Measurements from ENCODE around the gene BASP1.
"Not testable (repeated sequence)": the region's sequence is repeated elsewhere in the genome, so short reads cannot be mapped to it uniquely, and the experiment has no call there.

BASP1 gene

GRCh38 chr5:17302604-17303003 lies 85.2 kb downstream of the BASP1 start:
- no peaks in the 10 kb centered on the region for H3K27me3 ChIP-seq (ENCODE audit: low read depth, low read length)
- no peaks in the 10 kb centered on the region for H3K4me1 ChIP-seq (ENCODE audit: control insufficient read depth in 1 of 2, insufficient read depth in 2 of 2, low read length in 2 of 2)
- no peaks in the 10 kb centered on the region for H3K9me3 ChIP-seq (ENCODE audit: control insufficient read depth in 1 of 2, low read length in 2 of 2)
- H3K36me3 ChIP-seq (ENCODE audit: control insufficient read depth in 1 of 2, insufficient read depth in 2 of 2, low read length in 2 of 2): no peaks in the 10 kb centered on the region
- no peak overlapping the region for H3K4me3 ChIP-seq (ENCODE audit: low read depth in 1 of 2, low read length in 2 of 2)
- no peak overlapping the region for H3K27ac ChIP-seq (ENCODE audit: low read length)

GRCh38 chr5:17304282-17304681 lies 86.9 kb downstream of the BASP1 start:
- Histone ChIP-seq H3K27ac (ENCODE audit: low read length) (no peak overlapping the region), H3K27me3 (ENCODE audit: low read depth, low read length) (no peaks in the 10 kb centered on the region), H3K36me3 (ENCODE audit: control insufficient read depth in 1 of 2, insufficient read depth in 2 of 2, low read length in 2 of 2) (no peaks in the 10 kb centered on the region), H3K9me3 (ENCODE audit: control insufficient read depth in 1 of 2, low read length in 2 of 2) (no peaks in the 10 kb centered on the region), H3K4me1 (ENCODE audit: control insufficient read depth in 1 of 2, insufficient read depth in 2 of 2, low read length in 2 of 2) (no peaks in the 10 kb centered on the region), H3K4me3 (ENCODE audit: low read depth in 1 of 2, low read length in 2 of 2) (no peak overlapping the region)

- Histone ChIP-seq H3K27me3 (ENCODE audit: low read depth, low read length) (no peaks in the 10 kb centered on the region), H3K27ac (ENCODE audit: low read length) (no peak overlapping the region), H3K4me1 (ENCODE audit: control insufficient read depth in 1 of 2, insufficient read depth in 2 of 2, low read length in 2 of 2) (no peaks in the 10 kb centered on the region), H3K4me3 (ENCODE audit: low read depth in 1 of 2, low read length in 2 of 2) (no peak overlapping the region), H3K9me3 (ENCODE audit: control insufficient read depth in 1 of 2, low read length in 2 of 2) (no peaks in the 10 kb centered on the region), H3K36me3 (ENCODE audit: control insufficient read depth in 1 of 2, insufficient read depth in 2 of 2, low read length in 2 of 2) (no peaks in the 10 kb centered on the region)
These were observed 87.6 kb downstream of the BASP1 start for GRCh38 chr5:17305017-17305416.

GRCh38 chr5:17305964-17306725 lies 88.7 kb downstream of the BASP1 start:
- no peaks in the 10 kb centered on the region for H3K36me3 ChIP-seq (ENCODE audit: control insufficient read depth in 1 of 2, insufficient read depth in 2 of 2, low read length in 2 of 2)
- H3K4me1 ChIP-seq (ENCODE audit: control insufficient read depth in 1 of 2, insufficient read depth in 2 of 2, low read length in 2 of 2): no peaks in the 10 kb centered on the region
- H3K27ac ChIP-seq (ENCODE audit: low read length): no peak overlapping the region
- H3K9me3 ChIP-seq (ENCODE audit: control insufficient read depth in 1 of 2, low read length in 2 of 2): no peaks in the 10 kb centered on the region
- no peaks in the 10 kb centered on the region for H3K27me3 ChIP-seq (ENCODE audit: low read depth, low read length)
- H3K4me3 ChIP-seq (ENCODE audit: low read depth in 1 of 2, low read length in 2 of 2): no peak overlapping the region

- Histone ChIP-seq H3K27ac (ENCODE audit: low read length) (no peak overlapping the region), H3K9me3 (ENCODE audit: control insufficient read depth in 1 of 2, low read length in 2 of 2) (no peaks in the 10 kb centered on the region), H3K36me3 (ENCODE audit: control insufficient read depth in 1 of 2, insufficient read depth in 2 of 2, low read length in 2 of 2) (no peaks in the 10 kb centered on the region), H3K4me1 (ENCODE audit: control insufficient read depth in 1 of 2, insufficient read depth in 2 of 2, low read length in 2 of 2) (no peaks in the 10 kb centered on the region), H3K27me3 (ENCODE audit: low read depth, low read length) (no peaks in the 10 kb centered on the region), H3K4me3 (ENCODE audit: low read depth in 1 of 2, low read length in 2 of 2) (no peak overlapping the region)
These were observed 89.3 kb downstream of the BASP1 start for GRCh38 chr5:17306726-17307091.

- H3K4me1 ChIP-seq (ENCODE audit: control insufficient read depth in 1 of 2, insufficient read depth in 2 of 2, low read length in 2 of 2); H3K9me3 ChIP-seq (ENCODE audit: control insufficient read depth in 1 of 2, low read length in 2 of 2); H3K27me3 ChIP-seq (ENCODE audit: low read depth, low read length); H3K4me3 ChIP-seq (ENCODE audit: low read depth in 1 of 2, low read length in 2 of 2); H3K36me3 ChIP-seq (ENCODE audit: control insufficient read depth in 1 of 2, insufficient read depth in 2 of 2, low read length in 2 of 2); H3K27ac ChIP-seq (ENCODE audit: low read length): not testable (repeated sequence)
These were observed 90.0 kb downstream of the BASP1 start for GRCh38 chr5:17307440-17307839.

- Histone ChIP-seq H3K36me3 (ENCODE audit: control insufficient read depth in 1 of 2, insufficient read depth in 2 of 2, low read length in 2 of 2) (no peaks in the 10 kb centered on the region), H3K4me1 (ENCODE audit: control insufficient read depth in 1 of 2, insufficient read depth in 2 of 2, low read length in 2 of 2) (no peaks in the 10 kb centered on the region), H3K4me3 (ENCODE audit: low read depth in 1 of 2, low read length in 2 of 2) (no peak overlapping the region), H3K27me3 (ENCODE audit: low read depth, low read length) (no peaks in the 10 kb centered on the region), H3K27ac (ENCODE audit: low read length) (no peak overlapping the region), H3K9me3 (ENCODE audit: control insufficient read depth in 1 of 2, low read length in 2 of 2) (no peaks in the 10 kb centered on the region)
These were observed 91.1 kb downstream of the BASP1 start for GRCh38 chr5:17308326-17309065.

GRCh38 chr5:17309462-17309861 lies 92.0 kb downstream of the BASP1 start:
- Histone ChIP-seq H3K27me3 (ENCODE audit: low read depth, low read length) (no peaks in the 10 kb centered on the region), H3K36me3 (ENCODE audit: control insufficient read depth in 1 of 2, insufficient read depth in 2 of 2, low read length in 2 of 2) (no peaks in the 10 kb centered on the region), H3K4me1 (ENCODE audit: control insufficient read depth in 1 of 2, insufficient read depth in 2 of 2, low read length in 2 of 2) (no peaks in the 10 kb centered on the region), H3K27ac (ENCODE audit: low read length) (no peak overlapping the region), H3K9me3 (ENCODE audit: control insufficient read depth in 1 of 2, low read length in 2 of 2) (no peaks in the 10 kb centered on the region), H3K4me3 (ENCODE audit: low read depth in 1 of 2, low read length in 2 of 2) (no peak overlapping the region)

GRCh38 chr5:17310502-17310901 lies 93.1 kb downstream of the BASP1 start:
- not testable (repeated sequence) for H3K4me1 ChIP-seq (ENCODE audit: control insufficient read depth in 1 of 2, insufficient read depth in 2 of 2, low read length in 2 of 2); H3K4me3 ChIP-seq (ENCODE audit: low read depth in 1 of 2, low read length in 2 of 2); H3K36me3 ChIP-seq (ENCODE audit: control insufficient read depth in 1 of 2, insufficient read depth in 2 of 2, low read length in 2 of 2); H3K9me3 ChIP-seq (ENCODE audit: control insufficient read depth in 1 of 2, low read length in 2 of 2); H3K27ac ChIP-seq (ENCODE audit: low read length); H3K27me3 ChIP-seq (ENCODE audit: low read depth, low read length)

GRCh38 chr5:17311811-17312210 lies 94.4 kb downstream of the BASP1 start:
- not testable (repeated sequence) for H3K9me3 ChIP-seq (ENCODE audit: control insufficient read depth in 1 of 2, low read length in 2 of 2); H3K4me3 ChIP-seq (ENCODE audit: low read depth in 1 of 2, low read length in 2 of 2); H3K27me3 ChIP-seq (ENCODE audit: low read depth, low read length); H3K4me1 ChIP-seq (ENCODE audit: control insufficient read depth in 1 of 2, insufficient read depth in 2 of 2, low read length in 2 of 2); H3K36me3 ChIP-seq (ENCODE audit: control insufficient read depth in 1 of 2, insufficient read depth in 2 of 2, low read length in 2 of 2); H3K27ac ChIP-seq (ENCODE audit: low read length)

GRCh38 chr5:17312358-17312757 lies 94.9 kb downstream of the BASP1 start:
- no peaks in the 10 kb centered on the region for H3K27me3 ChIP-seq (ENCODE audit: low read depth, low read length)

More at GRCh38 chr5:17312358-17312757, 94.9 kb downstream of the BASP1 start:
- H3K4me1 ChIP-seq (ENCODE audit: control insufficient read depth in 1 of 2, insufficient read depth in 2 of 2, low read length in 2 of 2): no peaks in the 10 kb centered on the region
- H3K4me3 ChIP-seq (ENCODE audit: low read depth in 1 of 2, low read length in 2 of 2): no peak overlapping the region
- no peak overlapping the region for H3K27ac ChIP-seq (ENCODE audit: low read length)
- no peaks in the 10 kb centered on the region for H3K9me3 ChIP-seq (ENCODE audit: control insufficient read depth in 1 of 2, low read length in 2 of 2)
- no peaks in the 10 kb centered on the region for H3K36me3 ChIP-seq (ENCODE audit: control insufficient read depth in 1 of 2, insufficient read depth in 2 of 2, low read length in 2 of 2)

Data from muscle layer of duodenum (tissue), 2 donors.